DMS114 treated with DMSO at 0.1 percent for 48 hours (cell line): ENCODE measurements around the gene NPAS4.
"Not testable (repeated sequence)": the region's sequence is repeated elsewhere in the genome, so short reads cannot be mapped to it uniquely, and the experiment has no call there.

Experiments
- DNase-seq: peaks from one replicate; lab custom pipeline; 2025; ENCODE audit not compliant: unreplicated experiment; lab: John Stamatoyannopoulos, UW

The NPAS4 gene

DNA sequence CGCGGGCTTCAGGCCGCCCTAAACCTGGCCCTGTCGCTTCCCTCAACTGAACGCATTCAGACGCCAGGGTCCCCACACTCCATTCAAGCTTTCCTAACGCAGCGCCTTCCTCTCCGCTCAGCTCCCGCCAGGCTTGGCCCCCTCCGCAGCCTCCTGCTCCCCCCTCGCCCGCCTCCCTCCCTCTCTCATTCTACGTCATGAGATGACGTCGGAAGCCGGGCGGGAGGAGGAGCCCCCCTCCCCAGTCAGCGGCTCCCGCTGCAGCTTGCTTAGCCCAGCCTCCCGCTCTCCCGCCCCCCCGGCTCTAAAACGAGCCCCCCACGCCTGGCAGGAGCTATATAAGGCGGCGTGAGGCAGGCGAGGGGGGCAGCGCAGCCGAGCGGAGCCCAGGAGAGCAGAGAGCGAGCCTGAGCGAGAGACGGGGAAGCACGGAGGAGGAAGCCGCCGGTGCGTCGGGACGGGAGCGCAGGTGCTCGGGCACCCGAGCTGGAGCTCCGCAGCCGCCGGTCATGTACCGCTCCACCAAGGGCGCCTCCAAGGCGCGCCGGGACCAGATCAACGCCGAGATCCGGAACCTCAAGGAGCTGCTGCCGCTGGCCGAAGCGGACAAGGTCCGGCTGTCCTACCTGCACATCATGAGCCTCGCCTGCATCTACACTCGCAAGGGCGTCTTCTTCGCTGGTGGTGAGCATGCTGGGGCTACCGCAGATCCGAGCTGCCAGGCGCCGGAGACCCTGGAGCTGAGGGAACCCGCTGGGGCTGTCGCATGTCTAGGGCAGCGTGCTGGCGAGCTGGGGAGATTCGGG lies at the start of gene NPAS4:
TSS of gene NPAS4 (plus strand) at position 365 of the 806 bp plus-strand sequence. CDS start at position 510, 145 bp downstream.
- peak; percentile 22 for DNase-seq

- DNase-seq = peak; percentile 35
These were observed 49.0 kb upstream of the NPAS4 start, which contains the start of gene SLC29A2 for GRCh38 chr11:66371627-66372415. TSS of gene SLC29A2 (minus strand) at chr11:66371760. CDS start at chr11:66371591, 169 bp downstream.

DNA sequence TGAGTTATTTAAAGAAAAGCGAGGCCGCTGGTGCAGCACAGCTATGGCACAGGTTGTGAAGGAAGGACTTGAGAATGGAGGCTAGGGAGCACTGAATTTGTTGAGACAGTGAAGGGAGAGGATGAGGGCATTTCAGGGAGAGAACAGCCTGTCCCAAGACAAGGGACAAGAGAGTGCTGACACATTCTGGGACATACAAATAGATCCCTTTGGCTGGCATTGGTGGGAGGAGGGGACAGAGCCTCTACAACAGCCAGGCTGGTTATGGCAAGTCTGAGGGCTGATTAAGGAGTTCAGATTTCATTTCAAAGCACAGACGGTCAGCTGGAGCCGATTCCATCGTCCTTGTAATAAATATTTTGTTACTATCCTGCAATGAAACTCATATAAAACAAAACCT lies 47.6 kb upstream of the NPAS4 start:
- DNase-seq = no peak

- not testable (repeated sequence) for DNase-seq
These were observed 47.0 kb upstream of the NPAS4 start for GRCh38 chr11:66373690-66374287.

DNA sequence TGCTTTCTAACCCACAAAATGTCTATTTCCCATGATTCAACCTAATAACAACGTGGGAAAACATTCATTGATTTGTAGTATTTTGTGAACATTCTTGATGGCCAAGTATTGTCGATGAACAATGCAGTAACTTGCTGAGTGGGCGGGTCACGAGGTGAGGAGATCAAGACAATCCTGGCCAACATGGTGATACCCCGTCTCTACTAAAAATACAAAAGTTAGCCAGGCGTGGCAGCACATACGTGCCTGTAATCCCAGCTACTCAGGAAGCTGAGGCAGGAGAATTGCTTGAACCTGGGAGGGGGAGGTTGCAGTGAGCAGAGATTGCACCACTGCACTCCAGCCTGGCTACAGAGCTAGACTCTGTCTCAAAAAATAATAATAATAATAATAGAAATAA lies 40.6 kb upstream of the NPAS4 start:
- DNase-seq = not testable (repeated sequence)

DNA sequence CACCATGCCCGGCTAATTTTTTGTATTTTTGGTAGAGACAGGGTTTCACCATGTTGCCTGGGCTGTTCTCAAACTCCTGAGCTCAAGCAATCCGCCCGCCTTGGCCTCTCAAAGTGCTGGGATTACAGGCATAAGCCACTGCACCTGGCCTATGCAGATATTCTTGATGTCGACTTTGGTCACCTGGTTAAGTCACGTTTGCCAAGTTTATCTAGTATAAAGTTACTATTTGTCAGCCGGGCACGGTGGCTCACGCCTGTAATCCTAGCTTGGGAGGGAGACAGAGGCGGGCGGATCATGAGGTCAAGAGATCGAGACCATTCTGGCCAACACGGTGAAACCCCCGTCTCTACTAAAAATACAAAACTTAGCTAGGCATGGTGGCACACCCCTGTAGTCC lies 36.5 kb upstream of the NPAS4 start:
- DNase-seq = not testable (repeated sequence)

DNA sequence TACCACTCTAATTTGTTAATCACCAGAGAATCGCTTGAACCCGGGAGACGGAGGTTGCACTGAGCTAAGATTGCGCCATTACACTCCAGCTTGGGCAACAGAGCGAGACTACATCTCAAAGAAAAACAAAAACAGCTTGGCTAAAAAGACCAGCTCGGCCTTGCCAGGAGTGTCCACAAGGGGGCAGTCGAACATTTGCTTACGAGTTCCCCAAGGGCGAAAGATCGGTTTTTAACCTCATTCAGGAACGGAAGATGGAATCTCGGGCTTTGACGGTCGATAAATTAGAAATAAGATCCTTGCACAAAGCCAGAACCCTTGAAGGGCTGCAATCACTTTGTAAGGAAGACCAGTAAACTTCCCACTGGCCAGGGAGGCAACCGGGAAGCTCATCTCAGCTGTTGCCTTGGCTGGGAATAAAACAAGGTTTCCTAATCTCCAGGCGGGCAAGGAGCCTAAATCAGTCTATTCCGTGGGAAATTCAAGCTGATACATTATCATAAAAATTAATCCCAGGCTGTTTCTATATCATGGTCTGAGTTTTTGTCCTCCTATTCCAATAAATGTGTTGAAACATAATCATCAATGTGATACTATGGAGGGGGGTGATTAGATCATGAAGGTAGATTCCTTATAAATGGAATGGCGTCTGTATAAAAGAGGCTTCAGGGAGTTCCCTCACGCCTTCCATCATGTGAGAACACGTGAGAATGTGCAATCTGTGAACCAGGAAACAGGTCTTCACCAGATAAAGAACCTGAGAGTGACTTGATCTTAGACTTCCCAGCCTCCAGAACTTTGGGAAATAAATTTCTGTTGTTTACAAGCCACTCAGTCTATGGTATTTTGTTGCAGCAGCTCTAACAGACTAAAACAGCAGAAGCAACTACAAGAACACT lies 34.4 kb upstream of the NPAS4 start:
- DNase-seq = peak; percentile 79

- DNase-seq = peak; percentile 26
These were observed 32.0 kb upstream of the NPAS4 start for GRCh38 chr11:66388780-66389386.

GRCh38 chr11:66391322-66391721 lies 29.5 kb upstream of the NPAS4 start:
- DNase-seq = no peak

DNA sequence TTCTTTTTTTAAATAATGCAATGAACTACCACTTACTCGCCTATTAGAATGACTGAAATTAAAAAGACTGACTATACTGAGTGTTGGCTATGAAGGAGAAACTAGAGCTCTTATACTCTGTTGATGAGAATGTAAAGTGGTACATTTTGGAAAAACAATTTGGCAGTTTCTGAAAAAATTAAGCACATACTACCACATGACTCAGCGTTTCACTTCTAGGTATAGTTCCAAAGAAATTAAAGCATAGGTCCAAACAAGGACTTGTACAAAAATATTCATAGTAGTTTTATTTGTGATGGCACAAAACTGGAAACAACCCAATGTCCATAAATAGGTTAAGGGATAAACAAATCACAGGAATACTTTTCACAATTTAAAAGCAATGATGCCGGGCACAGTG lies 26.9 kb upstream of the NPAS4 start:
- no peak for DNase-seq

DNA sequence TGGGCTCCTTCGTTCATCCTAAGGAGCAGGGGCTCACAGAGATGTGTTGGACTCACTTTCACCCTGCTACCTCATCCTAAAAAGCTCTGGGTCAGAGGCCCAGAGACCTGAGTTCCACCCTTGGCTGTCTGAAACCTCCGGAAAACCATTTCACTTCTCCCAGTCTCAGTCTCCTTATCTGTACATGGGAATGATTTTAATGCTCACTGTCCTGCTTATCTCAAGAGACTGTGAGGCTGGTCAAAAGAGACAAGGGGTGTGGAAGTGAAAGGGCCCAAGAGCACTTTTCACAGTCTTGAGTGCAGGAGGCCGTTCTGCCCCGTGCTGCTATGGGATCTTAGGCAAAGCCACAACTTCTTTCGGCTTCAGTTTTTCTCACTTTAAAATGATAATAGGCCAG lies 13.2 kb upstream of the NPAS4 start:
- DNase-seq = no peak

- DNase-seq = peak; percentile 78
These were observed 12.2 kb upstream of the NPAS4 start for GRCh38 chr11:66408488-66409214.

DNA sequence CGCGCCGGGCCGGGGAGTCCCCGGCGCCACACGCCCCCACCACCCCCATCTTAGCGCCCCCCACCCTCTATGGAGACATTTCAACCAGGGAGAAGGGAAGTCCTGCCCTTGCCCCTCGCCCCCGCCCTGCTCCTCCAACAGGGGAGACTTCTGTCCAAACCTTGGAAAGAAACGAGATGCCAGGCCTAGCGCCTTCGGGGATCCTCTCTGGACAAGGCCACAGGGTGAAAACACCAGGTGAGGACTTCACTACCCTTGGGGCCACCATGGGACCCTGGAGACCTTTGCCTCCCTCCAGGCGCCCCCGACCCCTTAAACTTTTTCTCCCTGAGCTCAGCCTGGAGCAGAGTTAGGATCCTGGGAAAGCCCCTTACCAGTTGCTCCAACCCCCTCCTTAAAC lies 11.6 kb upstream of the NPAS4 start:
- DNase-seq = no peak

DNA sequence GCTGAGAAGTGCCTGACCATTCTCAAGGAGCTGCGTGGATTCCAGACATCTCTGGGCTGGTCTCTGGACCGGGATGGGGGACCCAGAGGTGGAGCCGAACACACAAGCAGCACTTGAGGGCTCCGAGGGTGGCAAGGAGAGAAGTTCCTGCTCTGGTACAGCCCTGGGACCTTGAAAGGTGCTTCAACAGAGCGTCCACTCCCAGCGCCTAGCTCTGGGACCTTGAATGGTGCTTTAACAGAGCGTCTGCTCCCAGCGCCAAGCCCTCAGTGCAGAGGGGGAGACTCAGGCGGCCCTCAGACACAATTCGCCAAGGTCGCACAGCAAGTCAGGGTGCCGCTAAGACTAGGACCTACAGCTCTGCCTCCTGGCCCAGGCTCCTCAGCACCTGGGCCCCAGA lies 10.6 kb upstream of the NPAS4 start:
- DNase-seq = no peak

DNA sequence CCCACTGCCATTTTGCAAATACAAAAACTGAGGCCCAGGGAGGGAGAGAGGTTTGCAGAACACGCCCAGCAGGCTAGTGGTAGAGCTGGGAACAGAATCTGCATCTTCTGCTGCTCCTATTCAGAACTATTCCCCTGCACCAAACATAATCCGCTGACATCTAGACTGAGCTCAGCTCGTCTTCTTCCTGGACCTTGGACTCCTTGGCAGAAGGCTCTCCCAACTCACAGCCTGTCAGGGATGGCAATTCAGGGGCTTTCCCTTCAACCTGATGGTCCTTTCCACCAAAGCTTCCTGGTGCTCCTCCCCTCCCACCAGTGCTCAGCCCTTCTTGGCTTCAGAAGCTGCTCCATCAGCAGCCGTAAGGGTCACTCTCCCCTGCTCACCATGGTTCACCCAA lies 9.5 kb upstream of the NPAS4 start:
- DNase-seq = no peak

GRCh38 chr11:66412110-66412509 lies 8.7 kb upstream of the NPAS4 start:
- DNase-seq = no peak

GRCh38 chr11:66413167-66413566 lies 7.7 kb upstream of the NPAS4 start:
- DNase-seq = no peak

GRCh38 chr11:66414120-66414934 lies 6.5 kb upstream of the NPAS4 start:
- DNase-seq = no peak

DNA sequence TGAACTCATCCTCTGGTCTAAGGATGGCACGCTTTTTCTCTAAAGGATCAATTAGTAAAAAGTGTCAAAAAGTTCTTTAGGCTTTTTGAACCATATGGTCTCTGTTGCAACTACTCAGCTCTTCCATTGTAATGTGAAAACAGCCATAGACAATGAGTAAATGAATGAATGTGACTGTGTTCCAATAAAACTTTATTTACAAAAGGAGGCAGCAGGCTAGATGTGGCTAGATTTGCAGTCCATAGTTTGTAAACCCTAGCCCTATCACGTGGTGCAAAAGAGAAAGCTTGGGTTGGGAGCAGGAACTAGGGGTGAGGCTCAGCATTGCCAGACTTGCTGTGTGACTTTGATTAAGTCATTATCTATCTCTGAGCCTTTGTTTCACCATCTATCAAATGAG lies 5.4 kb upstream of the NPAS4 start:
- no peak for DNase-seq
